GM12864 (cell line): ENCODE data around the gene HSD3B7.
A peak's percentile ranks its signal among the peaks of the same experiment; 100 is the strongest.

Experiments
- DNase-seq: peaks from one replicate; pipeline ENCODE4 v3.0.0-alpha.2; 2011; ENCODE audit warnings: low read depth
- H3K4me3 ChIP-seq: 2 replicates; pipeline ENCODE4 v1.5.1; 2011; ENCODE audit warnings: mild to moderate bottlenecking, low read depth, low read length, control low read depth
- CTCF ChIP-seq: IDR thresholded peaks from 2 replicates; pipeline ENCODE4 v1.5.1; 2011; ENCODE audit warnings: low read depth, mild to moderate bottlenecking, moderate library complexity, low read length, control low read depth, inconsistent platforms; ENCODE audit errors: missing control alignments

Gene HSD3B7

GRCh38 chr16:30947541-30947858, 37.5 kb upstream of the HSD3B7 start:
- TF ChIP-seq CTCF, result no peak
- DNase-seq, result no peak
- no peak overlapping the region for H3K4me3 ChIP-seq

GRCh38 chr16:30947859-30948666, 36.9 kb upstream of the HSD3B7 start:
- H3K4me3 ChIP-seq, result peak overlapping the region; percentile 84
- TF ChIP-seq CTCF, result no peak
- DNase-seq, result no peak

- no peak for DNase-seq
- peak within 1 kb of the TSS; percentile 84 for H3K4me3 ChIP-seq
- no peak for TF ChIP-seq CTCF
Observed at GRCh38 chr16:30948667-30949649, 36.0 kb upstream of the HSD3B7 start, which contains the start of gene ORAI3. ORAI3 (plus strand) TSS chr16:30949068; CDS start chr16:30949290, 222 bp downstream.

GRCh38 chr16:30949650-30950515, 35.1 kb upstream of the HSD3B7 start:
- peak; percentile 45 for TF ChIP-seq CTCF
- peak overlapping the region; percentile 84 for H3K4me3 ChIP-seq
- DNase-seq, result no peak

- H3K4me3 ChIP-seq, result peak overlapping the region; percentile 84
- DNase-seq, result no peak
- TF ChIP-seq CTCF, result no peak
Observed at GRCh38 chr16:30950516-30951065, 34.4 kb upstream of the HSD3B7 start.

- H3K4me3 ChIP-seq, result no peak overlapping the region
- no peak for TF ChIP-seq CTCF
- DNase-seq, result no peak
Observed at GRCh38 chr16:30951193-30951592, 33.8 kb upstream of the HSD3B7 start.
